Measurements from ENCODE around the gene EIF4G1.

The EIF4G1 gene

DNA sequence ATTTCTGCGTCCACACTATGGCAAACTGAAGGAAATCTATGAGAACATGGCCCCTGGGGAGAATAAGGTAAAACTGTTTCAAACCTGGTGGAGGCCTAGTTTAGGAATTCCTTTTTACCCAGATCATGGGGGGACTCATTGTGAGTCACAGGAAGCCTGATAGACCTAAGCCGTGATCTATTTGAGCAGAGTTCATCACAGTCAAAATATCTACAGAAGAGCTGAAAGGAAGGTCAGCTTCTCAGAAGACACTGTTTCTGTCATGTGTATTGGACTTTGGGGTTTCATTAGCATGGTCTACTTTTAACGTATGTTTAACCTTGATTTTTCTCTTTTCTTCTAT, 14.1 kb upstream of the EIF4G1 start:
- no peak for DNase-seq

DNA sequence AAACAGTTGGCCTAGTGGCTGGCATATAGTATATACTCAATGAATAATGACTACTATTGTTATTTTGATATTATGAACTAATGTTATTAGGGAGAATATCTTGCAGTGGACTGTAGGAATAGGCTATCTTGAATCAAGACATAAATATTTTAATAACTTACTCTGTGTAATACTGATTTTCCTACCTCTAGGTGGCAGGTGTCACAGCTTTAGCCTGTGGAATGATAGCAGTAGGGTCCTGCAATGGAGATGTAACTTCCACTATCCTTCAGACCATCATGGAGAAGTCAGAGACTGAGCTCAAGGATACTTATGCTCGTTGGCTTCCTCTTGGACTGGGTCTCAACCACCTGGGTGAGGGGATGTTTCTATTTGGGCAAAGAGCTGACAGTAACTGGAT, 8.8 kb upstream of the EIF4G1 start:
- DNase-seq: no peak

GRCh38 chr3:184306341-184306972, 7.9 kb upstream of the EIF4G1 start:
- DNase-seq: no peak

GRCh38 chr3:184307915-184308314, 6.5 kb upstream of the EIF4G1 start:
- no peak for DNase-seq

DNA sequence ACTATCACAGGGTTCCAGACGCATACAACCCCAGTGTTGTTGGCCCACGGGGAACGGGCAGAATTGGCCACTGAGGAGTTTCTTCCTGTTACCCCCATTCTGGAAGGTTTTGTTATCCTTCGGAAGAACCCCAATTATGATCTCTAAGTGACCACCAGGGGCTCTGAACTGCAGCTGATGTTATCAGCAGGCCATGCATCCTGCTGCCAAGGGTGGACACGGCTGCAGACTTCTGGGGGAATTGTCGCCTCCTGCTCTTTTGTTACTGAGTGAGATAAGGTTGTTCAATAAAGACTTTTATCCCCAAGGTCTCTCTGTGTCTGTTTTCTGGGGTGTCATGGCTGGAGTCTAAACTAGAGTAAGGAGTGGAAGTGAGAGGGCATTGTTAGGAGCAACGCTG, 5.7 kb upstream of the EIF4G1 start:
- DNase-seq: no peak

DNA sequence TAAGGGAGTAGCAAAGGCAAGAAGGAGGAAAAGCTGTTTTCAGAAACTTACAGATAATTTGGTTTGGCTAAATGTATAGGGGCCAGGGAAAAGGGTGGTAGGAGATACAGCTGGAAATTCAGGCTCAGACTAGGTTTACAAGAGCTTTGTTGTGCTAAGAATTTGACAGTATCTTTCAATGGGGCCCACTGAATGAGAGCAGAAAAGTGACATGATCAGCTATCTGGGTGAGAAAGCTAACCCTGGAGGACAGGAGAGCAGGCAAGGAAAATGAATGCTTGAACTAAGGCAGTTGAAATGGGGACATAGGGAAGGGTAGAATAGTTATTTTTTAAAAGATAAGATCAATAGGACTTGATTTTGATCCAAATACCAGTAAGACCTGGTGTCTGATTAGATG, 2.8 kb upstream of the EIF4G1 start:
- no peak for DNase-seq

DNA sequence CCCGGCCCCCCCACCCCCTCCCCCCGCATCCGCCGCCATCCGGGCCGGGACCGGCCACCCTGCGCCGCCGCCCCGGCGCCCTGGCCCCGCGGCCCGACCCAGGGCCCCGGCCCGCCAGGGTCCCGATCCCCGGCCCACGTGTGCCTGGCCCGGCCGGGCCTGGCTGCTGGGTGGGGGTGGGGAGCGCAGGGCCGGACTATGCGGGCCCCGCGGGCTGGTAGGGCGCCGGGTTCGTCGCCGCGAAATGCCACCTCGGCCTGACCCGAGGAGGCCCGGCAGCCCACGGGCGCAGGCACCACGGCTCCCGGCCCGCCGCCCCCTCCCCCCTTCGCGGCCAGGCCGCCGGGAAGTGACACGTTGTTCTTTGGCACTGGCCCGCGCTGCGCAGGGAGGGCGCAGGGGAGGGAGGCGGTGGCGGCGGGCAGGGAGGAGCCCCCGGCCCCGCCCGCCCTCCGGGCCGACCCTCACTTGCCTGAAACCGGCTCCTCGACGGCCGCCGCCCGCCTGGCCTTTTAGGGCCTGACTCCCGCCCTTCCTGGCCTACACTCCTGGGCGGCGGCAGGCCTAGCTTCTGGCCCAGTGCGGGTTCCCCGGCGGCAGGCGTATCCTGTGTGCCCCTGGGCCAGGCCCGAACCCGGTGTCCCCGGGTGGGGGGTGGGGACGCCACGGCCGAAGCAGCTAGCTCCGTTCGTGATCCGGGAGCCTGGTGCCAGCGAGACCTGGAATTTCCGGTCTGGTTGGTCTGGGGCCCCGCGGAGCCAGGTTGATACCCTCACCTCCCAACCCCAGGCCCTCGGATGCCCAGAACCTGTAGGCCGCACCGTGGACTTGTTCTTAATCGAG, 515 bp downstream of the EIF4G1 start:
- DNase-seq: peak in 49 of 58 donors; percentile 1 to 81 (median 54)

- DNase-seq: peak in 1 of 58 donors; percentile 28
Measured at GRCh38 chr3:184315543-184315867, 1.1 kb downstream of the EIF4G1 start.

DNA sequence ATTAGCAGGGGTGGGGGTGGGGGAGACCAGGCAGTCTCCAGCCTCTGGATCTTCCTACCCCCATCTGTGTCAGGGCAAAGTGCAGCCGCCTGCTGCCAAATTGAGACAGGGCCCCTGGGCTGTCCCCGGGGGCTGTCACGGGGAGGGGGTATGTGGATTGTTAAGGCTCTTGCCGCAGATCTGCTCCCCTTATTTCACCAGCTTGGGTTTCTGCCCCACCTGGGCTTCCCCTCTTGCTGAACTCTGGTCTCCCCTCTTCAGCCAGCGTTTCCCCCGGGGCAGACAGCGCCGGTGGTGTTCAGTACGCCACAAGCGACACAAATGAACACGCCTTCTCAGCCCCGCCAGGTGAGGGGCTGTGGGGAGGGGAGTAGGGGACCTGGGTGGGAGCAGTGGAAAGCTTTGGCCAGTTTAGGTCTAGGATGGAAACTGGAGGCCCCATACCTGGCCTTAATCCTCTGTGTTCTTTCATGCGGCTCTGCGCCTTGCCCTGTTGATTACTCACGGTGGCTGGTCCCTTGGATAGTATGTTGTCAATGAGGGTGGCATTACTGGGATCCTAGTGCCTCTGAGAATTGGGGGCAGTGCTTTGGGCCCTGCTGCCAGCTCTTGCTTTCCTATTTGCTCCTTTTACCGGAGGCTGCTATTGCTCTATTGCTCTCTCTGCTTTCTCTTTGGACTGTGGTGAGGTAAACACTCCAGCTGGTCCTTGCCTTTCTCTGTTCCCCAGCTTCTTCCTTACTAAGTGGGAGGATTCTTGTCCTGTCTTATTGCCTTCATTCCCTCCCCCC, 1.7 kb downstream of the EIF4G1 start:
- DNase-seq: peak in 2 of 58 donors; percentile 5 to 13

GRCh38 chr3:184316792-184317191, 2.4 kb downstream of the EIF4G1 start:
- peak in 1 of 58 donors; percentile 2 for DNase-seq

GRCh38 chr3:184317201-184317600, 2.8 kb downstream of the EIF4G1 start:
- DNase-seq: no peak

GRCh38 chr3:184320104-184320445, 5.7 kb downstream of the EIF4G1 start:
- DNase-seq: peak; percentile 31 to 96 (median 88)

DNA sequence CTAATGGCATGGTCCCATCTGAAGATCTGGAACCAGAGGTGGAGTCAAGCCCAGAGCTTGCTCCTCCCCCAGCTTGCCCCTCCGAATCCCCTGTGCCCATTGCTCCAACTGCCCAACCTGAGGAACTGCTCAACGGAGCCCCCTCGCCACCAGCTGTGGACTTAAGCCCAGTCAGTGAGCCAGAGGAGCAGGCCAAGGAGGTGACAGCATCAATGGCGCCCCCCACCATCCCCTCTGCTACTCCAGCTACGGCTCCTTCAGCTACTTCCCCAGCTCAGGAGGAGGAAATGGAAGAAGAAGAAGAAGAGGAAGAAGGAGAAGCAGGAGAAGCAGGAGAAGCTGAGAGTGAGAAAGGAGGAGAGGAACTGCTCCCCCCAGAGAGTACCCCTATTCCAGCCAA, 7.3 kb downstream of the EIF4G1 start:
- no peak for DNase-seq

DNA sequence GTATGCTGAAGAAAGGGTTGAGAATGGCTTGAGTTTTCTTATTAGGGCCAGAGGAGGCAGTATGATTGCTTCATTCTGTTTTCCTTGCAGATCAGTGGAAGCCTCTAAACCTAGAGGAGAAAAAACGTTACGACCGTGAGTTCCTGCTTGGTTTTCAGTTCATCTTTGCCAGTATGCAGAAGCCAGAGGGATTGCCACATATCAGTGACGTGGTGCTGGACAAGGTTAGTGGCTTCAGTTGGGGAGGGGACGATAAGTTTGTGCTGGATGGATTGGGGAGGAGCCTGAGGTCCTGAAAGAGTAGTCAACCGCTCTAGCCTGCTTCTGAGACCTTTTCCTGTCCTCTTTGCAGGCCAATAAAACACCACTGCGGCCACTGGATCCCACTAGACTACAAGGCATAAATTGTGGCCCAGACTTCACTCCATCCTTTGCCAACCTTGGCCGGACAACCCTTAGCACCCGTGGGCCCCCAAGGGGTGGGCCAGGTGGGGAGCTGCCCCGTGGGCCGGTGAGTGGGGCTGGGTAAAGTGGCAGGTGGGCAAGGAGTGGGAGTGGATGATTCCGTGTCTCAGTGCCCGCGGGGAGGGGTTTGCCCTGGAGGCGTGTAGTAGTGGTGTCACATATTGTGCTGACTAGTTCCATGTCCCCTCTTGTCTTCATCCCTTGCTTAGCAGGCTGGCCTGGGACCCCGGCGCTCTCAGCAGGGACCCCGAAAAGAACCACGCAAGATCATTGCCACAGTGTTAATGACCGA, 8.5 kb downstream of the EIF4G1 start:
- DNase-seq: no peak

- no peak for DNase-seq
Measured at GRCh38 chr3:184323696-184324095, 9.3 kb downstream of the EIF4G1 start.

DNA sequence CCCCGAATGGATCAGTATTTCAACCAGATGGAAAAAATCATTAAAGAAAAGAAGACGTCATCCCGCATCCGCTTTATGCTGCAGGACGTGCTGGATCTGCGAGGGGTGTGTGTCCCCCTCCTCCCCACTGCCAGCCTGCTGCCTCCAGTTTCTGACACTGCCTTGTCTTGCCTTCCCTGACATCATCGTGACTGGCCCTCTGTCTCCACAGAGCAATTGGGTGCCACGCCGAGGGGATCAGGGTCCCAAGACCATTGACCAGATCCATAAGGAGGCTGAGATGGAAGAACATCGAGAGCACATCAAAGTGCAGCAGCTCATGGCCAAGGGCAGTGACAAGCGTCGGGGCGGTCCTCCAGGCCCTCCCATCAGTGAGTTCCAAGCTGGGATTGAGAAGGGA, 10.9 kb downstream of the EIF4G1 start:
- DNase-seq: no peak

GRCh38 chr3:184325715-184326369, 11.4 kb downstream of the EIF4G1 start:
- DNase-seq: no peak

- no peak for DNase-seq
Measured at GRCh38 chr3:184327171-184327570, 12.8 kb downstream of the EIF4G1 start.

- DNase-seq: no peak
Measured at GRCh38 chr3:184328516-184328915, 14.1 kb downstream of the EIF4G1 start.

DNA sequence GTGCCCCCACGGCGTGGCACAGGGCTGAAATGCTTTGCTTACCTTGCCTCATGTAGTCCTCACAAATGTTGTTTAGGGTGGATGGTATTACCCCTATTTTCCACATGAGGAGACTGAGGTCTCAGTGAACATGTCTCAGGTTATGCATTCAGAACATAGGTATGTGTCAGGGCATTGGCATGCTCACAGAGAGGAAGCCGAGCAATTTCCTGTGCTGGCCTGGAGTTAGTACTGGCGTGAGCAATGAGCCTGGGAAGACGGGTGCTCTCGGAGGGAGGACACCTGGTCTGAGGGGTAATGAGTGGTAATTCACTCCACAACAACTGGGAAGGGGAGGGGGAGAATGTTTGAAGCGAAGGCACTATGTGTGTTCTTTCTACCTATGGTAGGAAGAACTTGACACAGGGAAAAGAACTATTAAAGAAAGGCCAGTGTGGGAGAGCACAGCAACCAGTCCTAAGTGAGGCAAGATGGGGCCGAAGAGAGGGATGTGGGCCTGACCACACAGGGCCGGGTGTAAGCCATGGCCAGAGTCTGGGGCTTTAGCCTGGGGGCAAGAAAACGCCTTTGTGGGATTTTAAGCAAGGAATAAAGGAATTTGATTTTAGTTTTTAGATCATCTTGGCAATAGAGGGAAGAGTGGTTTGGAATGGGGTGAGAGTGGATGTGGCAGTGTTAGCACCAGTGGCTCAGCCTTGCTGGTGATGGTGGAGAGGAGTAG, 18.1 kb downstream of the EIF4G1 start:
- no peak for DNase-seq

DNA sequence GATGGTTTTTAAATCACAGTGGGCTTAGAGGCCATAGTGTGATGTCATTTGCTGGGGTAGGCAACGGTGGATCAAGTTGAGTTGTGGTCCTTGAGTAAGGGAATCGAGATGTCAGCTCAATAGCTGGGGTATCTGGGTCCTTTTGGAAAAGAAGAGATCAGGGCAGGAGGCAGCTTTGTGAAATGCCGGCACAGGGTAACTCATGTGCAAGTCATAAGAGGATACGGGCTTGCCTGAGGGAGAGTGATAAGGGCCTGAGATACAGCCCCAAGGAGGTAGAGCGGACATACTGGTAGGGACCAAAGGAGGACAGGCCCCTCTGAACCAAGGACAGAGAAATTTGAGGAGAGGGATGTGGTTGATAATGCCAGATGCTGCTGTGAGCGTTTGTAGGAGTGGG, 18.8 kb downstream of the EIF4G1 start:
- no peak for DNase-seq
